Islet of Langerhans (tissue), 1 donor: Measurements from ENCODE around the gene EPG5.

ENCODE experiments used
- FAIRE-seq: peaks from one replicate; lab custom pipeline; 2011; peaks lifted over from hg19 to GRCh38; lab: Jason Lieb, UNC

EPG5 gene

DNA sequence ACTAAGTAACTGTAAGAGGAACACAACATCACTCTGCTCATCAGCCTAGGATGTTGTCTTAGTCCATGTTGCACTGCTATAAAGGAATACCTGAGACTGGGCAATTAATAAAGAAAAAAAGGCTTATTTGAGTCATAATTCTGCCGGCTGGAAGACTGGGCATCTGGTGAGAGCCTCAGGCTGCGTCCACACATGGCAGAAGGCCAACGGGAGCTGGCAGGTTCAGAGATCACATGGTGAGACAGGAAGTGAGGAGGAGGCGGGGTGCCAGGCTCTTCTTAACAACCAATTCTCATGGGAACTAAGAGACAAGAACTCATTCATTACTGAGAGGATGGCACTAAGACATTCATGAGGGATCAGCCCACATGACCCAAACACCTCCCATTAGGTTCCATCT lies 46.8 kb downstream of the EPG5 start:
- FAIRE-seq: peak; percentile 41

GRCh38 chr18:45916302-45916701 lies 50.8 kb downstream of the EPG5 start:
- no peak for FAIRE-seq

- FAIRE-seq: no peak
Observed at GRCh38 chr18:45913276-45913675, 53.9 kb downstream of the EPG5 start.

DNA sequence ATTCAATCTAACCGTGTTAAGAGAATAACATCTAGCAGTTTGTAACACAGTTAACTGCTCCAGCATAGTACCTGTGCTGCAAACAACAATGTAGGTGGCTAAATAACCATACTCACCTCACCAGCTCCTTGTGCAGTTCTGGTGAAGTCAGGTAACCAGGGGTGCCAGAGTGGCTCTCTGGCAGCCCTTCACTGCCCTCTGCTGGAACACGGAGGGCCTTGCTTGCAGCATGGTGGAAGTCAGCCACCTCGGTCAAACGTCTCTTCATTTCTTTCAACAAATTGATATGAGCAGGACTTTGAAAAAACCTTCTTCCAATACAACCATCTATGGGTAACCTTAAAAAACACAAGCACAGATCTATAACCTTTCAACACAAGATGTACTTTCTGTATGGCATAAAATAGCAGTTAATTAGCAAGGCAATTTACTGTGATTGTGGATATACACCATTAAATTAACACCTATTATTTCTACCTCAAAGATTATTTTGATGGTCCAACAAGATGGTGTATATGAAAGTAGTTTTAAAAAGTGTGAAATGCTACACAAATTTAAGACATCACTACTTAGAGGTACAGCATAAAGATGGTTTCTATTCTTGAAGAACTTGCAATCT lies 56.6 kb downstream of the EPG5 start:
- no peak for FAIRE-seq

GRCh38 chr18:45901654-45902210 lies 65.4 kb downstream of the EPG5 start:
- FAIRE-seq: no peak

DNA sequence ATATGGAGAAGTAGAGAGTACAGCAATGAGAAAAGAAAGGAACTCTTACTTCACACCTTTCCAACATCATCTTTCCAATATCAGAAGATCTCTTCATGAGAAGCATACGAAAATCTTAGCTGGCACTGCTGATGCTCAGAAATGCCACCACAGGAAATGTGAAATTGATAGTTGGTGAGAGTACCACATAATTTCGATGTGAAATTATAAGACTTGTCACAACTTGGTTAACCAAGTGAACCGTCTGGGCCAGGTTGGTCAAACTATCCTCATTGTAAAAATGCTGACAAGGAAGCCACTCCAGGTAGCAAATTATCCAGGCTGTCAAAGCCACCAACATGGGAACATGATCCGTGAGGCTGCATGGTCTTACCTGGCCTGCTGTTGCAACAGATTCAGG lies 66.5 kb downstream of the EPG5 start:
- no peak for FAIRE-seq

GRCh38 chr18:45896991-45897390 lies 70.1 kb downstream of the EPG5 start:
- no peak for FAIRE-seq

GRCh38 chr18:45896452-45896851 lies 70.7 kb downstream of the EPG5 start:
- no peak for FAIRE-seq

DNA sequence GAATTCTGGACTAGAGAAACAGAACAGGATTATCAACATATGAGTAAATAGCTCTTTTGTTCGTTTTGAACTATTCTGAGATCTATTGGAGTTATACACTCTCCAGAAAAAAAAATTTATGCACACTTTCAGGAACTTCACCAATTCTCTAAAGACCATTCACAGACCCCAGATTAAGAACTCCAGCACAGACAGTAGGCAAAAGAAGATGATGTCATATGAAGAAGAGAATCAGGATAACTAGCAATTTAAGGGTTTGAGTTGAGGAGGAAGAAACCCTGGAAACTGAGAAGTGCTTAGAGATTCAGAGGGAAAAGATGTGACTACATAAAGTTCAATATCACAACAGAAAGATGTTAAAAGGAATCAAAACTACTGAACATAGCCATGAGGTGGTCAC lies 71.8 kb downstream of the EPG5 start:
- FAIRE-seq: no peak

DNA sequence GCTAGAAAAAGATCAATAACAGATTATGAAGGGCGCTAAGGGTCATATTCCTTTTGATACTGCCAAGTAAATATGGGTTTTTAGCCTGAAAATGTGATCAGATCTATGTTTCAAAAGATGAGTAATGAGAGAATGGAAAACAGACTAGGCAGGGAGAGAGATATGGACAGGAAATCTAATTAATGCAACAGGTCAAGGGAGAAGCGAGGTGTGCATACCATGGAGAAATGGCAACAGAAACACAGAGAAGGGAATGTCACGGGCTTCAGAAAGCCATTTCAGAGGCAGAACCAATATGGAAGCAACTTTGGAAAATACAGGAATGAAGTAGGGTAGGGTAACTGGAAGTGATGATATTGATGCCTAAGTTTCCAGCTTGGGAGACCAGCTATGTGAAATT lies 72.3 kb downstream of the EPG5 start:
- no peak for FAIRE-seq

GRCh38 chr18:45891806-45892205 lies 75.3 kb downstream of the EPG5 start:
- no peak for FAIRE-seq

DNA sequence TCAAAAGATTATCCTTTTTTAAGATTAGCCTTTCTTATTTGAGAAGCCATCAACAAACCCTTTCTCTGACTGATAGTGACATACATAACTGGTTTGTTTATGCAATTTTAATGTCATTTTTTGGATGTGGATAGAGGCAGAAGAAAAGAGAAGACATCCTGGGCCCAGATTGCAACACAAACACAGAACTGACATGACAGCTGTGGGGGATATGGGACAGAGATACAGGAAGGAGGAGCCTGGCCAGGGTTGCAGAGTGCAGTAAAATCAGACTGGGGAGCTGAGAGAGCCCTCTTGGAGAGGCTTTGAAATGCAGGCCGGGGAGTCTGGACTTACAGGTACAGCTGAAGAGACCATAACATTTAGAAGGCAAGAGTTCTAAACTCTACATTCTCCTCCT lies 76.5 kb downstream of the EPG5 start:
- no peak for FAIRE-seq

- FAIRE-seq: no peak
Observed at GRCh38 chr18:45889419-45890064, 77.6 kb downstream of the EPG5 start.

- FAIRE-seq: no peak
Observed at GRCh38 chr18:45887585-45887984, 79.5 kb downstream of the EPG5 start.

- FAIRE-seq: no peak
Observed at GRCh38 chr18:45880876-45881558, 86.1 kb downstream of the EPG5 start.

DNA sequence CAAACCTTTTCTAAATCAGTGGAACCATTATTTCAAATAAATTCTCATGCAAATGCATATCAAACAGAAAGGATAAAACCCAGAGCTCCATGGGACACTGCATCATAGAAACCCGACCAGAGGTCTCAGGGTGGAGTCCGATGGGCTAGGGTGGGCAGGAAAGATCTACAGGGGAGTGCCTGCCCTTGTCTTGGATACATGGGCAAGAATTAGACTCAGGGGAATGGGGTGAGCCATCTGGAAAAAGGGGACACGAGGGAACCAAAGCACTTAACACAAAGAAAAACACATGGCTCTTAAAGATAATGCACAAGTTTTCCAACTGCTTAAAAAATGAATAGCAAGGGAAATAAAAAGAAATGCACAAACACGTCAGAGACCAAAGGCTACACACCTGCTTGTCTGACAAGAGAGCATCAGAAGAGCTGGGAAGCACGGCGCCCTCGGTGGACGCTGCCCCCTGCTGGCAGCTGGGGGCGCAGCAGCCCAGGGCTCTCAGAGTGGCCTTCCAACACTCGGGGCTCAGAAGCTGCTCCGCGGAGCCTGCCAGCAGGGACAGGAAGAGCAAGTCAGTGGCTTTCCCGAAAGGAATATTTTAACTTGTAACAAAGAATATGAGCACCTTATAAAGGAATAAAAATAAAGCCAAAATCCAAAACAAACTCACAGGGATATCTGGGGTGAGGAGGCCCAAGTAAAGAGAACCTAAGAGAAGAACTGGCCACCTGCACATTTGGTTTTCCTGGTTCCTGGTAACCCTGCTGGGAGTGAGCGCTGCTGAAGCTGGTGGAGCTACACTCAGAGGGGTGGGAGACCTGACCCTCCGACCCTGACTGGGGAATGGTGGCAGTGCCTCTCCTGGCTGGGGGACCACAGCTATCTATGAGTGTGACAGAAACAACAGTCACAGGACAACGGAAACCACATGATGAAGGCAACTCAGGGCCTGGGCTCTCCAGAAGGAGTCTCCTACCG lies 87.2 kb downstream of the EPG5 start:
- peak; percentile 53 for FAIRE-seq

DNA sequence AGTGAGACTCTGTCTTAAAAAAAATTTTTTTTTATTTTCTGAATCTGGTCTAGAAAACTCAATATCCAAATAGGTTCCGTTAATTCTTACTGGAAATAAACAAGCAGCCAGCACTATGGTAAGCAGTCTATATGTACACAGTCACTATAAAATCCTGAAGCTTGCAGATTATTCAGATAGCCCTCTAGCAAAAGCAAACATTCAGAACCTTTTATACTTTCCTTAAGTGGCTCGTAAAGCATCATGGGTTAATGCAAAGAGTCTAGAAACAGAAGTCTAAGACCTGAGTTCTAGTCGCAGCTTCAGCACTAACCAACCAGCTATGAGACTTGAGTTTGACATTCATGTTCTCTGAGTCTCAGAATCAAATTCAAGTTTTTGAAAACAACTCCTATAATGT lies 89.7 kb downstream of the EPG5 start:
- FAIRE-seq: no peak

- FAIRE-seq: no peak
Observed at GRCh38 chr18:45876161-45876560, 91.0 kb downstream of the EPG5 start.

DNA sequence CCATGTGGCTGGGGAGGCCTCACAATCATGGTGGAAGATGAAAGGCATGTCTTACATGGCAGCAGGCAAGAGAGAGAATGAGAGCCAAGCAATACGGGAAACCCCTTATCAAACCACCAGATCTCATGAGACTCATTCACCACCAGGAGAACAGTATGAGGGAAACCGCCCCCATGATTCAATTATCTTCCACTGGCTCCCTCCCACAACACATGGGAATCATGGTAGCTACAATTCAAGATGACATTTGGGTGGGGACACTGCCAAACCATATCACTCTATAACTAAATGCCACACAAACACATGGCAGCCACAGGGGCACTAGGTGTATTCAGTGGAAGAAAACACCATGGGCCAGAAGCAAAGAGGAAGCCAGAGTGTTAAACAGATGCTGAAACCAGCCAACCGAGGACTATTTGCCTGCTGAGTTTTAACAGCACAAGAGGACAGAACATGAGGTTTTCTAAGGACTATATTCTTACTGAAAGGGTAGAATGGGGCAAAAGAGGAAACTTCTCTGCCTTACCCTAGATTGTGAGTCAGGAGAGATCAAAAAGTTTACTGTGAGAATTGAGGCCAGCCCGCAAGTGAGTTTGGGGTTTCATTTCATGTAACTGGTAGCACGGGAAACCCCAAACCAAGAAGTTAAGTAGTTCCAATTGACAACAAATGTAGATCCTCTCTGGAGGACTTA lies 92.5 kb downstream of the EPG5 start:
- FAIRE-seq: no peak

DNA sequence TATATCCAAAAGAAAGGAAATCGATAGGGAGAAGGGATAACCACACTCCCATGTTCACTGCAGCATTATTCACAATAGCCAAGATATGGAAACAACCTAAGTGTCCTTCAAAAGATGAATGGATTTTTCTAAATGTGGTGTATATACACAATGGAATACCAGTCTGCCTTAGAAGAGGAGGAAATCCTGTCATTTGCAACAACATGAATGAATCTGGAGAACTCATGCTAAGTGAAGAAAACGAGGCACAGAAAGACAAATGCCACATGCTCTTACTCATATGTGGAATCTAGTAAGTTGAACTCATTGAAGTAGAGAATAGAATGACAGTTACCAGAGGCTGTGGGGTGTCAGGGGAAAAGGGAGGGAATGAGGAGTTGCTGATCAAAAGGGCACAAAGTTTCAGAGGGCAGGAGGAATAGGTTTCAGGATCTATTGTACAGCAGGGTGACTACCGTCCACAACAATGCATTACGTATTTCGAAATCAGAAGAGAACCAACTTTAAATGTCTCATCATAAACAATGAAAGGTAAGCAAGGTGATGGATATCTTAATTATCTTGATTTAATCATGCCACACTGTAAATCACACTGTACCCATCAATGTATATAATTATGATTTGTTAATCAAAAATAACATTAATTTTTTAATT lies 95.6 kb downstream of the EPG5 start:
- FAIRE-seq: no peak

DNA sequence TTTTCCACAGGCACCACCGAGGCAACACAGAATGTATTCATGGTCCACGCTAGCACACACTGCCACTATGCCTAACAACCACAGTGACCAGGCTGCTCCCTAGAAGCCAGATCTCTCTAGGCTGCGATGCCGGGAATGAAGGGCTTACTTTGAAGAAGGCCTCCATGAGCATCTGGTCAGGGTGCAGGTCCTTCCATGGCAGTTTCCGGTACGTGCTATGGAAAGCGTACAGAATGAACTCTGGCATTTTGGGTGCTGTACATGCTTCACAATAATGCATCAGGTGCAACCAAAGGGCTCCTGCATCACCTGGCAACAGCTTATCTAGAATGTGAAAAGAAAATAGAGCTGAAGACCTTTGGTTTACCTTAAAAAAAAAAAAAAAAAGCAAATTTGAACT lies 96.7 kb downstream of the EPG5 start:
- peak; percentile 47 for FAIRE-seq
